Omental fat pad (tissue), 4 donors: ENCODE results near the gene DSP. TPM values are rescaled to one million over a fixed set of nuclear protein-coding genes. Genes with fewer than 3 reads are reported as not detected.

Source experiments
- ATAC-seq: fragments of 150-250 bp; one replicate; pipeline ENCODE4 v1.9.1; 2016; ENCODE audit warnings: mild to moderate bottlenecking, moderate library complexity; ENCODE audit not compliant: low FRiP score
- DNase-seq: peaks from one replicate; pipeline ENCODE4 v3.0.0-alpha.2; 2019; ENCODE audit warnings: low spot score
- total RNA-seq, 4 donors: library from RNA; depleted of rRNA; stranded (reverse); fragments of >200 nt; gene quantifications; one replicate each; pipeline ENCODE4 v1.1.0, GENCODE V29; 2016
- TF ChIP-seq, protein P1 (sequence below), 3 donors: fragments of 450-650 bp; IDR thresholded peaks; one replicate each; pipeline ENCODE4 v1.5.1; 2016 to 2017; ENCODE audit warnings: antibody characterized with exemption in 3 of 3, mild to moderate bottlenecking in 3 of 3, moderate library complexity in 2 of 3

Gene DSP
- total RNA-seq, 4 donors from 2014 or later, result 6.6 to 47.9 (median 25.5) TPM

DNA sequence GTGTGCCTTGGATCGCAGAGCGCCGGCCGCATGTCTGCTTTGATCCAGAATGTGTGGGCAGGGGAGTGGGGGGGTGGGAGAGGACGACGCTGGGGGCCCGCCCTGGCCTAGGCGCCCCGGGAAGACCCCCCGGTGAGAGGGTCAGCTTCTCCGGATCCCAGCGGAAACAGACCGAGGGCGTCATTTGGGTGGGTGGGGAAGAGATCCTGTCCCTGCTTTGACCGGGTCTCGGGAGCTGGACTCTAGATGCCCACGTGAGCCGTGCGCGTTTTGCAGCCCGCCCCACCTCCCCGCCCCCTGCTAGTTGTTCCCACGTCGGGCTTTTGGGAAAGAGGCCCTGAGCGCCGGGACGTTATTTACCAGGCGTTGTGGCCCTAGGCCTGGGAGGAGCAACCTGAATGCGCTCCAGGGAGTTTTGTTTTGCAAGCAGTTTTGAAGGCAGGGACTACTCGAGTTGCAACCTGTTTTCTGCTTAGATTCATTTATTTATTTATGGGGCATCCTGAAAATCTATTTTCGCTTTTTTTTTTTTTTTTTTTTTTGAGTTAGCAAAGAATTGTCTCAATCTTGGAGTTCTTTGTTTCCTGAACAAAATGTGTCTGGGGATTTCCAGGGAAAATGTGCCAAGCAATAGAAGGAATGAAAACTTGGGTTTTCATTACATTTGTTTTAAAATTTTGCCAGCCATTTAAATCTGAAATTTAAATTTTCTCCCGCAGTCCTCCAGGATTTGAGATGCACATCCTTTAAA, 1.6 kb downstream of the DSP start:
- DNase-seq, result no peak
- TF ChIP-seq, protein P1, sequence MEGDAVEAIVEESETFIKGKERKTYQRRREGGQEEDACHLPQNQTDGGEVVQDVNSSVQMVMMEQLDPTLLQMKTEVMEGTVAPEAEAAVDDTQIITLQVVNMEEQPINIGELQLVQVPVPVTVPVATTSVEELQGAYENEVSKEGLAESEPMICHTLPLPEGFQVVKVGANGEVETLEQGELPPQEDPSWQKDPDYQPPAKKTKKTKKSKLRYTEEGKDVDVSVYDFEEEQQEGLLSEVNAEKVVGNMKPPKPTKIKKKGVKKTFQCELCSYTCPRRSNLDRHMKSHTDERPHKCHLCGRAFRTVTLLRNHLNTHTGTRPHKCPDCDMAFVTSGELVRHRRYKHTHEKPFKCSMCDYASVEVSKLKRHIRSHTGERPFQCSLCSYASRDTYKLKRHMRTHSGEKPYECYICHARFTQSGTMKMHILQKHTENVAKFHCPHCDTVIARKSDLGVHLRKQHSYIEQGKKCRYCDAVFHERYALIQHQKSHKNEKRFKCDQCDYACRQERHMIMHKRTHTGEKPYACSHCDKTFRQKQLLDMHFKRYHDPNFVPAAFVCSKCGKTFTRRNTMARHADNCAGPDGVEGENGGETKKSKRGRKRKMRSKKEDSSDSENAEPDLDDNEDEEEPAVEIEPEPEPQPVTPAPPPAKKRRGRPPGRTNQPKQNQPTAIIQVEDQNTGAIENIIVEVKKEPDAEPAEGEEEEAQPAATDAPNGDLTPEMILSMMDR (IDR thresholded peaks at IDR 0.05), result no peak
- peak; percentile 64 for ATAC-seq

DNA sequence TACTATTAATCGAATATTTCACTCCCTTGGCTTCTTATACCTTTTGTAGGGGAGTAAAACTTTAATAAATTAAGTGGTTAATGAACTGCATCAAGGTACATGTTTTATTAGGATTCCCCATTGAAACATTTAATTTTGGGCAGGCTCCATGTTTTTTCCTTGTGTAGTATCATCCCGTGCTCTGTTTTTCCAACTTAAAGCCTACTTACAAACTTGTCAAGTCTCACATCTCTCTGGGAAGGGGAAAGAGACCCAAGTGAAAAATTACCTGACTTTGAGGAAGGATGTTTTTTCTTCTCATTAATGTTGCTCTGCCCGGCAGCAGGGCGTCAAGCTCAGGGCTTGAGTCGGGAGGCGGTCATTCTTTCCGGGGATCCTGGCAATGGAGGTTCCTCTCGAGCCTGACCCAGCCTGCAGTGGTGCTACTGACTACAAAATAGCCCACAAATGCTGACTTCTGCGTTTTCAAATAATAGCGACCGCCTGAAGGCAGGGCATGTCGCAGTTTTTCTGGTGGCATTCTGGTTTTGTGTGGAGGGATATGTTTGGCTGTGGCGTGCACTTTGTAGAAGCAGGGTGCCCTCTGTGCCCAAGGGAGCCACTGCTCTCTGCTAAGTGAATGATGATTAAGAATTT, 2.4 kb downstream of the DSP start:
- ATAC-seq (no peak), DNase-seq (no peak)
- TF ChIP-seq, protein P1 (IDR thresholded peaks at IDR 0.05), result no peak

DNA sequence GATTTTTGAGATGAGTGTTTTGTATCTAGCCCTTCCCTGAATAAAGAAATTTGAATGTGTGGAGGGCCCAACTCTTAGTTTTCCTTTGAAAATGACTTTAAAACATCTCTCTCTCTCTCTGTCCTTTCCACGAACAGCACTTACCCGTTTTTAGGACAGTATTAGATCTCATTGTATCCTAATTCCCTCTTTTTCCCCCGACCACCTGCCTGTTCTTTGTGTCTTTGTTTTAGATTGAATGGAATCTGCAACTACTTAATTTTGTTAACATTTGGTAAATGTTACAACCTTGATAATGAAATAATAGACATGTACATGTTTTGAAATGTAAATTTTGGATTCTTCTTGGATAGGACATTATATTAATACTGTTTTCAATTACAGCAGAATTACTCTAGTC, 3.1 kb downstream of the DSP start:
- TF ChIP-seq, protein P1 (IDR thresholded peaks at IDR 0.05), result no peak
- DNase-seq (no peak), ATAC-seq (no peak)

DNA sequence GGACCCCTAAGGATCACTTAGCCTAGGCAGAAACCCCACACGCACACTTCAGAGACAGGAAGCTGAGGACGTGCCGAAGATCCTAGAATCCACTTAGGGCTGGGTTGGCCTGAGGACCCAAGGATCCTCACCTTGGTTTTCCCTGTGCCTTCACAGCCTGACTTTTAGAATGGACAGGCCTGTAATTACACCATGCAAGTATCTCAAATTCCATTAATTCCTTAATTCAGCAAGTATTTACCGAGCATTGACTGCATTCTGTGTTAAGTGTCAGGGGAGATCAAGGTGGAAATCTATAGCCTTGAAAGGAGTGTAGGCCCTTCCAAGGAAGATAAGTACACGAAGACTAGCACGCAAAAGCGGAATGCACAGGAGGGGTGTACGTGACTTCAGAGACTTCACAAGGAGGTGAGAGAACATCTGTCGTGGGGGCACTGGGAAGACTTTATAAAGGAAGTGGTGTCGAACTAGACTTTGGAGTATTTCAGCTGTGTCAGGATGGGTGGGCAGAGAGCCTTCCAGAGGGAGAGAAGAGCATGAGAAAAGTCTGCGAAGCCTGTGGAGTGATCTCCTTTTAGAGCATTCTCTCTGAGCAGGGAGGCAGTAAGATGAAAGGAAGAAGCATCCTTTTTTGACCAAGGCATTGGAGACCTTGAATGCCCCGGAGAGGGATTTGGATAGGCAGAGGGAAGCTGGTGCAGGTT, 4.0 kb downstream of the DSP start:
- DNase-seq (no peak), ATAC-seq (no peak)
- TF ChIP-seq, protein P1 (IDR thresholded peaks at IDR 0.05), result no peak

DNA sequence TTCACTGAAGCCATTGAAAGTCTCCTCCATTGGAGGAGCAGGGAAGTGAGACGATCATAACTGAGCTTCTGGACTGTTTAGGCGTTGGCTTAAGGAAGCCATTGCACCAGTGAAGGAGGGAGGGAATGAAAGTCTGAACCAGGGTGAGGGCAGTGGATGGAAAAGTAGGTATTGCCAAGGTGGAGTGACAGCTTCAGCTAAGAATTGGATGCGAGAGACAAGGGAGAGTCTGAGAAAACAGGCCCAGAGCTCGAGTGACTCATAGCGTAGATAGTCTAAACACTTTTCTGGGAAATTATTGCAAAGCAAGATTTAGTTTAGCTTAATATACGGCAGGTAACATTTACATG, 4.5 kb downstream of the DSP start:
- TF ChIP-seq, protein P1 (IDR thresholded peaks at IDR 0.05), result no peak
- DNase-seq, result no peak
- ATAC-seq, result peak; percentile 55

DNA sequence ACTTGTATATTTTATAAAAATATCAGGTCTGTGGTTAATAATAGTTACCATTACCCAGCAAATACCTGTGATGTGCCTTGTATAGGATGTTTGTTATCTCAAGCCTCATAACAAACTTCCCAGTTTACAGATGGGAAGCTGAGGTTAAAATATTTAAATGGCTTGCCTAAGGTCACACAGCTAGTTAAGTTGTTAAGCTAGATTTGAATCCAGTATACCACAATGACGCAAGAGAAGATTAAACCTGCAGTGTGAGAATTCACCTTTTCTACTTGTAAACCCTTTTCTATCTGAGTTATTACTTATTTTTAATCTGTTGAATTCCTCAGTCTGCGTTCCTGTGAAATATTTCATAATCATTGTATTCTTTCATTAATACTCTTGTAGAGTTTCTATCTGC, 4.9 kb downstream of the DSP start:
- no peak for ATAC-seq
- TF ChIP-seq, protein P1 (IDR thresholded peaks at IDR 0.05), result no peak
- no peak for DNase-seq
